HG03097 (cell line): ENCODE results near the gene OR4Q2.
"Not testable (repeated sequence)": the region's sequence is repeated elsewhere in the genome, so short reads cannot be mapped to it uniquely, and the experiment has no call there.

Experiments
- ATAC-seq: cut with Tn5 transposase; IDR thresholded peaks from one replicate; pipeline ENCODE4 v1.9.1; 2021; ENCODE audit not compliant: unreplicated experiment, low FRiP score

OR4Q2 gene

GRCh38 chr14:20001863-20002262 is at the start of gene OR4Q2:
Gene OR4Q2 (plus strand): TSS chr14:20002163.
- no peak for ATAC-seq

- ATAC-seq = not testable (repeated sequence)
Observed at GRCh38 chr14:19969735-19970134, 32.2 kb upstream of the OR4Q2 start.

GRCh38 chr14:19974844-19975243 is 27.1 kb upstream of the OR4Q2 start:
- no peak for ATAC-seq

- no peak for ATAC-seq
Observed at GRCh38 chr14:19975291-19975690, 26.7 kb upstream of the OR4Q2 start, which contains the start of gene OR4K15. Gene OR4K15 (plus strand): TSS chr14:19975591. CDS start chr14:19975591, 0 bp downstream.

GRCh38 chr14:19993438-19993837 is 8.5 kb upstream of the OR4Q2 start:
- no peak for ATAC-seq

- no peak for ATAC-seq
Observed at GRCh38 chr14:20002319-20002718, 356 bp downstream of the OR4Q2 start.

- no peak for ATAC-seq
Observed at GRCh38 chr14:20008156-20008555, 6.2 kb downstream of the OR4Q2 start.

- ATAC-seq = no peak
Observed at GRCh38 chr14:20019257-20019865, 17.4 kb downstream of the OR4Q2 start, which contains the start of gene OR4K14. Gene OR4K14 (minus strand): TSS chr14:20019307. CDS start chr14:20015193, 4,114 bp downstream.

- no peak for ATAC-seq
Observed at GRCh38 chr14:20031058-20031457, 29.1 kb downstream of the OR4Q2 start.

GRCh38 chr14:20035449-20035848 is 33.5 kb downstream of the OR4Q2 start:
- ATAC-seq = no peak

- ATAC-seq = no peak
Observed at GRCh38 chr14:20035938-20036337, 34.0 kb downstream of the OR4Q2 start, which contains the start of gene OR4K13. Gene OR4K13 (minus strand): TSS chr14:20036038. CDS start chr14:20034758, 1,280 bp downstream.

- no peak for ATAC-seq
Observed at GRCh38 chr14:20044243-20044642, 42.3 kb downstream of the OR4Q2 start.

- no peak for ATAC-seq
Observed at GRCh38 chr14:20048202-20048601, 46.2 kb downstream of the OR4Q2 start.
